ENCODE results near the gene TMEM121. TPM values are rescaled to one million over a fixed set of nuclear protein-coding genes. Genes with fewer than 3 reads are reported as not detected.

TMEM121 gene
- total and polyA plus RNA-seq, 2 of the 8 experiments (the other 6 are each of a cell fraction or from before 2014, with no cell fraction given), result 1.9 TPM; not detected in 1

- Histone ChIP-seq H3K36me3 (ENCODE audit: control insufficient read depth in 2 of 4, insufficient read depth in 4 of 4, low read length in 3 of 4) (peaks cover 0 to 3% (median 0%) of the 10 kb centered on the region in 4 experiments; a peak in 1 of 8 replicates), H2BK5ac (ENCODE audit: low read depth, low read length) (0 out of 2 replicates have a peak overlapping the region, but pooled peaks have one; percentile 52), H2BK12ac (ENCODE audit: low read depth, low read length) (peak overlapping the region; percentile 92; the same call in 1 of the 2 replicates), H3K9ac (replicated peaks in 1 of 4; ENCODE audit: extremely low read depth in 1 of 4, low read depth in 3 of 4, low read length in 3 of 4) (no peak overlapping the region), H4K5ac (ENCODE audit: insufficient read length, low read depth, low read length) (no peak overlapping the region), H3K23me2 (ENCODE audit: low read depth, low read length) (peaks cover 16% of the 10 kb centered on the region; the same call in 1 of the 2 replicates), H3K79me2 (ENCODE audit: control insufficient read depth in 1 of 2, insufficient read depth in 2 of 2, low read length in 2 of 2) (no peaks in the 10 kb centered on the region), H2BK120ac (replicated peaks; ENCODE audit: low read depth, low read length) (no peak overlapping the region), H3K4ac (replicated peaks; ENCODE audit: insufficient read length, low read depth, low read length) (peak overlapping the region; percentile 51), H4K91ac (replicated peaks; ENCODE audit: insufficient read length, low read length) (no peak overlapping the region), H2AFZ (ENCODE audit: low read length) (no peak overlapping the region), H3K9me3 (ENCODE audit: insufficient read depth in 2 of 2, low read depth in 1 of 2, low read length in 1 of 2) (no peaks in the 10 kb centered on the region), H3K23ac (ENCODE audit: insufficient read length) (no peak overlapping the region), H3K27me3 (replicated peaks in 1 of 4; ENCODE audit: control insufficient read depth in 3 of 4, extremely low read depth in 1 of 4, insufficient read depth in 3 of 4, low read length in 3 of 4) (peaks cover 54 to 79% (median 68%) of the 10 kb centered on the region in 4 experiments), H3K27ac (ENCODE audit: low read depth, low read length) (no peak overlapping the region), H3K18ac (ENCODE audit: extremely low read depth, low read length) (peak overlapping the region; percentile 48; the same call in 1 of the 2 replicates), H3K4me1 (replicated peaks in 1 of 4; ENCODE audit: control insufficient read depth in 3 of 4, insufficient read depth in 4 of 4, low read length in 3 of 4) (peaks cover 0 to 50% (median 33%) of the 10 kb centered on the region in 4 experiments; a peak in 6 of 7 replicates), H3K4me2 (ENCODE audit: insufficient read depth in 1 of 2, low read depth in 2 of 2, low read length in 2 of 2) (no peak overlapping the region; a peak in 1 of 4 replicates), H2BK20ac (ENCODE audit: low read length) (no peak overlapping the region), H3K79me1 (ENCODE audit: low read depth, low read length) (no peaks in the 10 kb centered on the region), H4K20me1 (replicated peaks in 1 of 2; ENCODE audit: control insufficient read depth in 1 of 2, insufficient read depth in 2 of 2, low read length in 2 of 2) (peaks cover 4 to 19% of the 10 kb centered on the region in 2 experiments), H2AK5ac (ENCODE audit: low read depth, low read length) (peak overlapping the region; percentile 94; the same call in 1 of the 2 replicates), H2BK15ac (ENCODE audit: low read length) (peak overlapping the region; percentile 99; the same call in 1 of the 2 replicates), H3K4me3 (ENCODE audit: extremely low read depth in 1 of 4, insufficient read depth in 2 of 4, low read depth in 3 of 4, low read length in 4 of 4) (no peak overlapping the region), H4K8ac (ENCODE audit: extremely low read depth, insufficient read depth, low read length) (no peak overlapping the region; the same call in 1 of the 2 replicates), H3K56ac (replicated peaks; ENCODE audit: insufficient read length, low read depth, low read length) (no peak overlapping the region), H3K14ac (ENCODE audit: insufficient read length) (no peak overlapping the region)
- FAIRE-seq, result no peak
- WGBS, 2 experiments (ENCODE audit: extremely low coverage in 1 of 2, insufficient coverage in 1 of 2, insufficient read length in 1 of 2, insufficient replicate concordance in 2 of 2, low coverage in 1 of 2, low lambda C conversion rate in 2 of 2, missing lambda C conversion rate in 1 of 2), result 80% methylated on average over 13 of the region's 16 CpGs; no CpG with 5 or more reads in 1 of the 2 experiments
- CTCF ChIA-PET (ENCODE audit: partially characterized antibody), result interaction anchor here (1.6 to 1.8 kb wide), 3 partner anchors 9 to 100 kb away, joined by 5 to 7 read pairs (median 5); partner anchors contain the start of gene CRIP1
- POLR2A ChIA-PET (ENCODE audit: partially characterized antibody), result interaction anchor here (1.2 to 2.6 kb wide), 3 partner anchors 9 to 19 kb away, joined by 4 to 9 read pairs (median 8); partner anchors contain the start of gene CRIP1
- DNase-seq (ENCODE audit: low read depth in 1 of 2, low spot score in 2 of 2), result no peak
- no peak for TF ChIP-seq RNF2 (IDR thresholded peaks at IDR 0.05; ENCODE audit: borderline replicate concordance, low read depth, low read length, missing control alignments, poor library complexity, severe bottlenecking)
- no peak for TF ChIP-seq SAP30 (IDR thresholded peaks at IDR 0.05; ENCODE audit: insufficient read depth, insufficient replicate concordance, low read length)
- TF ChIP-seq POLR2A (IDR thresholded peaks at IDR 0.05; ENCODE audit: control extremely low read depth in 1 of 2, low read depth in 2 of 2, low read length in 2 of 2), result no peak
- TF ChIP-seq SP1 (IDR thresholded peaks at IDR 0.05; ENCODE audit: low read depth, low read length), result no peak
- no peak for TF ChIP-seq POU5F1 (IDR thresholded peaks at IDR 0.05; ENCODE audit: low read depth, low read length)
- TF ChIP-seq SP4 (IDR thresholded peaks at IDR 0.05; ENCODE audit: low read length), result no peak
- no peak for TF ChIP-seq BRCA1 (IDR thresholded peaks at IDR 0.05; ENCODE audit: low read depth, low read length)
- no peak for TF ChIP-seq EP300 (IDR thresholded peaks at IDR 0.05; ENCODE audit: borderline replicate concordance in 1 of 2, low read depth in 2 of 2, low read length in 2 of 2)
- TF ChIP-seq MAX (IDR thresholded peaks at IDR 0.05), result no peak
- TF ChIP-seq CEBPB (IDR thresholded peaks at IDR 0.05; ENCODE audit: low read depth, low read length), result no peak
Observed at GRCh38 chr14:105476831-105477659, 49.3 kb upstream of the TMEM121 start.

All from H1 (cell line).